SK-N-MC (cell line): ENCODE data around the gene P3H1.

ENCODE experiments used
- EZH2 ChIP-seq: fragments of 200-600 bp; sonication (generic); IDR thresholded peaks from one replicate; pipeline ENCODE4 v1.6.1; 2017; ENCODE audit warnings: antibody characterized with exemption
- FOXP2 ChIP-seq: optimal IDR thresholded peaks from 2 replicates; pipeline ENCODE3; 2011; ENCODE audit warnings: mild to moderate bottlenecking, moderate library complexity; ENCODE audit not compliant: insufficient read depth; ENCODE audit errors: extremely low read length, control extremely low read depth

DNA sequence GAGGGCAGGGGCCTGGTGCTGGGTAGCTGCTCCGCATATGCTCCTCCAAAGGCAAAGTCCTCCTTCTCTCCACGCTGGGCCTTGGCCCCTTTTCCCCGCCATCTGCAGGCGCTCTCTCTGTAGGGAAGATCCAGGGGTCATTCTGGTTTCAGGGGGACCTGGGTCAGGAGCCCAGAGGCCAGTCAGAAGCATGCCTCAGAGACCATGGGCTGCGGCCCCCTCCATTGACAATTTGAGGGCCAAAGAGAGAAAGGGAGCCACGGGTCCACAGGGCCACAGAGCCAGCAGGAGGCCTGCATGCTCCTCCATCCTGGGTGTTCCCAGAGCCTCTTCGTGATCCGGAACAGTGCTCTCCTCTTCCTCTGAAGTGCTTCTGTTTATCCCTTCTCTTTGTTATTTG lies 24.7 kb downstream of the P3H1 start:
- no peak for TF ChIP-seq FOXP2
- TF ChIP-seq EZH2: no peak
